Stimulated activated naive CD8-positive, alpha-beta T cell treated with anti-CD3 and anti-CD28 coated beads, Interleukin-15, Interleukin-2, amounts not matched to agents 100 ng/mL and 50 ng/mL, for 24 hours (primary cell): Measurements from ENCODE around the gene TNFRSF1A.

ENCODE experiments used
- H3K27ac Mint-ChIP-seq: one replicate; pipeline ENCODE4 v1.8.0; 2021; ENCODE audit warnings: mild to moderate bottlenecking, mixed read lengths
- H3K27me3 Mint-ChIP-seq: one replicate; pipeline ENCODE4 v1.8.0; 2021; ENCODE audit warnings: mixed read lengths
- H3K36me3 Mint-ChIP-seq: one replicate; pipeline ENCODE4 v1.8.0; 2021; ENCODE audit warnings: low read depth, mixed read lengths
- H3K4me1 Mint-ChIP-seq: one replicate; pipeline ENCODE4 v1.8.0; 2021; ENCODE audit warnings: low read depth, mixed read lengths
- H3K4me3 Mint-ChIP-seq: one replicate; pipeline ENCODE4 v1.8.0; 2021; ENCODE audit warnings: mild to moderate bottlenecking, mixed read lengths
- H3K9me3 Mint-ChIP-seq: one replicate; pipeline ENCODE4 v1.8.0; 2021; ENCODE audit warnings: mixed read lengths

The TNFRSF1A gene

GRCh38 chr12:6317693-6318439, 24.0 kb downstream of the TNFRSF1A start:
- Mint-ChIP-seq H3K36me3 (no peaks in the 10 kb centered on the region), H3K4me1 (peaks cover 41% of the 10 kb centered on the region), H3K4me3 (no peak overlapping the region), H3K27ac (peak overlapping the region; percentile 38), H3K27me3 (no peaks in the 10 kb centered on the region), H3K9me3 (no peaks in the 10 kb centered on the region)

- H3K4me3 Mint-ChIP-seq, result no peak overlapping the region
- H3K9me3 Mint-ChIP-seq, result no peaks in the 10 kb centered on the region
- no peak overlapping the region for H3K27ac Mint-ChIP-seq
- no peaks in the 10 kb centered on the region for H3K36me3 Mint-ChIP-seq
- peaks cover 1% of the 10 kb centered on the region for H3K27me3 Mint-ChIP-seq
- H3K4me1 Mint-ChIP-seq, result peaks cover 39% of the 10 kb centered on the region
Observed at GRCh38 chr12:6316921-6317692, 24.8 kb downstream of the TNFRSF1A start.

- peaks cover 5% of the 10 kb centered on the region for H3K27me3 Mint-ChIP-seq
- no peaks in the 10 kb centered on the region for H3K9me3 Mint-ChIP-seq
- no peaks in the 10 kb centered on the region for H3K36me3 Mint-ChIP-seq
- H3K4me3 Mint-ChIP-seq, result no peak overlapping the region
- H3K4me1 Mint-ChIP-seq, result peaks cover 35% of the 10 kb centered on the region
- H3K27ac Mint-ChIP-seq, result no peak overlapping the region
Observed at GRCh38 chr12:6315704-6316597, 25.9 kb downstream of the TNFRSF1A start.

GRCh38 chr12:6315184-6315583, 26.7 kb downstream of the TNFRSF1A start:
- Mint-ChIP-seq H3K27me3 (peaks cover 5% of the 10 kb centered on the region), H3K9me3 (no peaks in the 10 kb centered on the region), H3K4me1 (peaks cover 35% of the 10 kb centered on the region), H3K36me3 (no peaks in the 10 kb centered on the region), H3K4me3 (no peak overlapping the region), H3K27ac (no peak overlapping the region)

GRCh38 chr12:6314776-6315175, 27.1 kb downstream of the TNFRSF1A start:
- Mint-ChIP-seq H3K4me1 (peaks cover 35% of the 10 kb centered on the region), H3K27me3 (peaks cover 5% of the 10 kb centered on the region), H3K36me3 (no peaks in the 10 kb centered on the region), H3K27ac (peak overlapping the region; percentile 21), H3K9me3 (no peaks in the 10 kb centered on the region), H3K4me3 (no peak overlapping the region)

- Mint-ChIP-seq H3K4me3 (no peak overlapping the region), H3K27me3 (peaks cover 15% of the 10 kb centered on the region), H3K36me3 (no peaks in the 10 kb centered on the region), H3K27ac (no peak overlapping the region), H3K4me1 (peaks cover 31% of the 10 kb centered on the region), H3K9me3 (no peaks in the 10 kb centered on the region)
Observed at GRCh38 chr12:6313326-6313940, 28.4 kb downstream of the TNFRSF1A start.

- Mint-ChIP-seq H3K4me1 (peaks cover 24% of the 10 kb centered on the region), H3K9me3 (no peaks in the 10 kb centered on the region), H3K36me3 (no peaks in the 10 kb centered on the region), H3K27ac (no peak overlapping the region), H3K27me3 (peaks cover 16% of the 10 kb centered on the region), H3K4me3 (no peak overlapping the region)
Observed at GRCh38 chr12:6312529-6313325, 29.1 kb downstream of the TNFRSF1A start.

- Mint-ChIP-seq H3K4me3 (no peak overlapping the region), H3K36me3 (no peaks in the 10 kb centered on the region)
Observed at GRCh38 chr12:6311822-6312528, 29.9 kb downstream of the TNFRSF1A start.

GRCh38 chr12:6310771-6311610, 30.9 kb downstream of the TNFRSF1A start:
- no peaks in the 10 kb centered on the region for H3K9me3 Mint-ChIP-seq
- no peak overlapping the region for H3K27ac Mint-ChIP-seq
- peaks cover 19% of the 10 kb centered on the region for H3K27me3 Mint-ChIP-seq
- H3K36me3 Mint-ChIP-seq, result no peaks in the 10 kb centered on the region
- peaks cover 22% of the 10 kb centered on the region for H3K4me1 Mint-ChIP-seq
- no peak overlapping the region for H3K4me3 Mint-ChIP-seq

More at GRCh38 chr12:6311822-6312528, 29.9 kb downstream of the TNFRSF1A start:
- H3K27me3 Mint-ChIP-seq, result peaks cover 16% of the 10 kb centered on the region
- peaks cover 22% of the 10 kb centered on the region for H3K4me1 Mint-ChIP-seq
- H3K9me3 Mint-ChIP-seq, result no peaks in the 10 kb centered on the region
- H3K27ac Mint-ChIP-seq, result no peak overlapping the region

GRCh38 chr12:6307529-6307928, 34.3 kb downstream of the TNFRSF1A start:
- Mint-ChIP-seq H3K9me3 (no peaks in the 10 kb centered on the region), H3K27ac (no peak overlapping the region), H3K27me3 (peaks cover 24% of the 10 kb centered on the region), H3K4me3 (no peak overlapping the region), H3K4me1 (peaks cover 2% of the 10 kb centered on the region), H3K36me3 (no peaks in the 10 kb centered on the region)

- peaks cover 21% of the 10 kb centered on the region for H3K27me3 Mint-ChIP-seq
- H3K4me1 Mint-ChIP-seq, result no peaks in the 10 kb centered on the region
- H3K4me3 Mint-ChIP-seq, result no peak overlapping the region
- no peaks in the 10 kb centered on the region for H3K36me3 Mint-ChIP-seq
- no peak overlapping the region for H3K27ac Mint-ChIP-seq
- no peaks in the 10 kb centered on the region for H3K9me3 Mint-ChIP-seq
Observed at GRCh38 chr12:6306599-6307220, 35.2 kb downstream of the TNFRSF1A start.

- Mint-ChIP-seq H3K27me3 (peaks cover 19% of the 10 kb centered on the region), H3K36me3 (no peaks in the 10 kb centered on the region), H3K27ac (no peak overlapping the region), H3K4me3 (no peak overlapping the region), H3K4me1 (no peaks in the 10 kb centered on the region), H3K9me3 (no peaks in the 10 kb centered on the region)
Observed at GRCh38 chr12:6306151-6306550, 35.7 kb downstream of the TNFRSF1A start.
